ENCODE data around the gene MEMO1. TPM values are rescaled to one million over a fixed set of nuclear protein-coding genes. Genes with fewer than 3 reads are reported as not detected.

Gene MEMO1
- total and polyA plus RNA-seq, 2 donors (not counting 3 experiments of a cell fraction or from before 2014, with no cell fraction given) = 38.6 to 56.2 TPM

GRCh38 chr2:31922542-31923408, 88.0 kb downstream of the MEMO1 start:
- no peak overlapping the region for H3K27ac ChIP-seq (ENCODE audit: insufficient read depth, low read depth, low read length)
- BruUV-seq (replicated peaks) = no TSS peak
- no peak overlapping the region for H3K4me2 ChIP-seq (ENCODE audit: insufficient read depth, low read length)
- no peak for FAIRE-seq
- H4K20me1 ChIP-seq (replicated peaks; ENCODE audit: control insufficient read depth, extremely low read depth, insufficient read depth, low read length) = no peaks in the 10 kb centered on the region
- no peaks in the 10 kb centered on the region for H3K4me1 ChIP-seq (ENCODE audit: control insufficient read depth, extremely low read depth, insufficient read depth, low read length)
- no peak overlapping the region for H3K4me3 ChIP-seq (replicated peaks in 1 of 3; ENCODE audit: insufficient read depth in 1 of 3, low read depth in 1 of 3, low read length in 3 of 3)
- no peaks in the 10 kb centered on the region for H3K36me3 ChIP-seq (ENCODE audit: control insufficient read depth in 2 of 2, extremely low read depth in 1 of 2, insufficient read depth in 2 of 2, low read length in 2 of 2)
- H3K9me1 ChIP-seq (replicated peaks; ENCODE audit: control insufficient read depth, extremely low read depth, insufficient read depth, low read length) = no peaks in the 10 kb centered on the region
- POLR2A ChIA-PET = no interaction called here
- intact Hi-C loops (cut with micrococcal nuclease) = no loop called here
- DNase-seq (ENCODE audit: low read depth, low spot score) = no peak
- no peaks in the 10 kb centered on the region for H3K9me3 ChIP-seq (replicated peaks; ENCODE audit: control insufficient read depth, insufficient read depth, low read length)
- CTCF ChIA-PET = interaction anchor here (1.2 to 2.2 kb wide), 5 partner anchors 8 to 39 kb away, joined by 4 to 9 read pairs (median 6); no protein-coding TSS in a partner anchor
- dilution Hi-C loops (cut with MboI; ENCODE audit: extremely low pct_ligation_motif_present, low sequenced_read_pairs) = no loop called here
- H3K27me3 ChIP-seq (ENCODE audit: control insufficient read depth in 2 of 2, insufficient read depth in 2 of 2, low read length in 2 of 2) = no peaks in the 10 kb centered on the region
- no peaks in the 10 kb centered on the region for H3K79me2 ChIP-seq (ENCODE audit: control insufficient read depth, insufficient read depth, low read length)
- H3K9ac ChIP-seq (replicated peaks; ENCODE audit: extremely low read depth, insufficient read depth, low read length) = no peak overlapping the region
- H2AFZ ChIP-seq (ENCODE audit: low read depth, low read length) = no peak overlapping the region
- TF ChIP-seq MAX (IDR thresholded peaks at IDR 0.05; ENCODE audit: insufficient read depth, insufficient read length) (no peak), POLR2AphosphoS5 (IDR thresholded peaks at IDR 0.05; ENCODE audit: insufficient read depth, low read depth, low read length) (no peak), FOS (IDR thresholded peaks at IDR 0.05; ENCODE audit: borderline replicate concordance, insufficient read depth, low read length) (no peak), GATA2 (IDR thresholded peaks at IDR 0.05; ENCODE audit: insufficient read depth, insufficient read length, low read depth, low read length) (no peak), JUN (IDR thresholded peaks at IDR 0.05; ENCODE audit: borderline replicate concordance, insufficient read depth, insufficient read length, low read depth) (no peak)

- Histone ChIP-seq H3K27ac (ENCODE audit: insufficient read depth, low read depth, low read length) (no peak overlapping the region), H3K9me3 (replicated peaks; ENCODE audit: control insufficient read depth, insufficient read depth, low read length) (no peaks in the 10 kb centered on the region), H3K79me2 (ENCODE audit: control insufficient read depth, insufficient read depth, low read length) (no peaks in the 10 kb centered on the region), H3K27me3 (ENCODE audit: control insufficient read depth in 2 of 2, insufficient read depth in 2 of 2, low read length in 2 of 2) (no peaks in the 10 kb centered on the region), H3K9ac (replicated peaks; ENCODE audit: extremely low read depth, insufficient read depth, low read length) (no peak overlapping the region), H3K36me3 (ENCODE audit: control insufficient read depth in 2 of 2, extremely low read depth in 1 of 2, insufficient read depth in 2 of 2, low read length in 2 of 2) (no peaks in the 10 kb centered on the region), H3K4me3 (replicated peaks in 1 of 3; ENCODE audit: insufficient read depth in 1 of 3, low read depth in 1 of 3, low read length in 3 of 3) (no peak overlapping the region), H4K20me1 (replicated peaks; ENCODE audit: control insufficient read depth, extremely low read depth, insufficient read depth, low read length) (no peaks in the 10 kb centered on the region), H3K9me1 (replicated peaks; ENCODE audit: control insufficient read depth, extremely low read depth, insufficient read depth, low read length) (no peaks in the 10 kb centered on the region), H3K4me2 (ENCODE audit: insufficient read depth, low read length) (no peak overlapping the region), H3K4me1 (ENCODE audit: control insufficient read depth, extremely low read depth, insufficient read depth, low read length) (no peaks in the 10 kb centered on the region), H2AFZ (ENCODE audit: low read depth, low read length) (no peak overlapping the region)
- intact Hi-C loops (cut with micrococcal nuclease) (no loop called here), dilution Hi-C loops (cut with MboI; ENCODE audit: extremely low pct_ligation_motif_present, low sequenced_read_pairs) (no loop called here)
- ChIA-PET CTCF (interaction anchor here (0.6 to 2.2 kb wide), 4 partner anchors 13 to 84 kb away, joined by 3 to 8 read pairs (median 6); no protein-coding TSS in a partner anchor), POLR2A (no interaction called here)
- TF ChIP-seq POLR2A (IDR thresholded peaks at IDR 0.05; ENCODE audit: low read depth, low read length) = no peak
- no peak for TF ChIP-seq MYC (IDR thresholded peaks at IDR 0.05; ENCODE audit: low read depth, low read length)
- no peak for TF ChIP-seq FOS (IDR thresholded peaks at IDR 0.05; ENCODE audit: borderline replicate concordance, insufficient read depth, low read length)
- TF ChIP-seq, protein P1, sequence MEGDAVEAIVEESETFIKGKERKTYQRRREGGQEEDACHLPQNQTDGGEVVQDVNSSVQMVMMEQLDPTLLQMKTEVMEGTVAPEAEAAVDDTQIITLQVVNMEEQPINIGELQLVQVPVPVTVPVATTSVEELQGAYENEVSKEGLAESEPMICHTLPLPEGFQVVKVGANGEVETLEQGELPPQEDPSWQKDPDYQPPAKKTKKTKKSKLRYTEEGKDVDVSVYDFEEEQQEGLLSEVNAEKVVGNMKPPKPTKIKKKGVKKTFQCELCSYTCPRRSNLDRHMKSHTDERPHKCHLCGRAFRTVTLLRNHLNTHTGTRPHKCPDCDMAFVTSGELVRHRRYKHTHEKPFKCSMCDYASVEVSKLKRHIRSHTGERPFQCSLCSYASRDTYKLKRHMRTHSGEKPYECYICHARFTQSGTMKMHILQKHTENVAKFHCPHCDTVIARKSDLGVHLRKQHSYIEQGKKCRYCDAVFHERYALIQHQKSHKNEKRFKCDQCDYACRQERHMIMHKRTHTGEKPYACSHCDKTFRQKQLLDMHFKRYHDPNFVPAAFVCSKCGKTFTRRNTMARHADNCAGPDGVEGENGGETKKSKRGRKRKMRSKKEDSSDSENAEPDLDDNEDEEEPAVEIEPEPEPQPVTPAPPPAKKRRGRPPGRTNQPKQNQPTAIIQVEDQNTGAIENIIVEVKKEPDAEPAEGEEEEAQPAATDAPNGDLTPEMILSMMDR (IDR thresholded peaks at IDR 0.05; ENCODE audit: extremely low read depth in 1 of 2, insufficient read depth in 1 of 2, low read depth in 1 of 2, low read length in 2 of 2) = no peak
- TF ChIP-seq JUN (IDR thresholded peaks at IDR 0.05; ENCODE audit: borderline replicate concordance, insufficient read depth, insufficient read length, low read depth) = no peak
- TF ChIP-seq EZH2 (IDR thresholded peaks at IDR 0.05; ENCODE audit: borderline replicate concordance, low read depth, low read length, severe bottlenecking) = no peak
- BruUV-seq (replicated peaks) = no TSS peak
- no peak for DNase-seq (ENCODE audit: low read depth, low spot score)
- no peak for FAIRE-seq
Measured at GRCh38 chr2:31920962-31921361, 89.8 kb downstream of the MEMO1 start.

All from endothelial cell of umbilical vein (primary cell).